ENCODE measurements around the gene FGF6.
"Not testable (repeated sequence)": the region's sequence is repeated elsewhere in the genome, so short reads cannot be mapped to it uniquely, and the experiment has no call there.

Gene FGF6

GRCh38 chr12:4417455-4417854 is 28.2 kb downstream of the FGF6 start:
- H3K4me1 ChIP-seq (ENCODE audit: control insufficient read depth, insufficient read depth, low read length) = peaks cover 5% of the 10 kb centered on the region
- H3K9me3 ChIP-seq (ENCODE audit: control insufficient read depth, insufficient read depth, low read depth, low read length) = no peaks in the 10 kb centered on the region
- H3K4me3 ChIP-seq (ENCODE audit: low read depth, low read length) = no peak overlapping the region
- H3K27ac ChIP-seq (ENCODE audit: low read depth, low read length) = no peak overlapping the region
- no peaks in the 10 kb centered on the region for H3K36me3 ChIP-seq (ENCODE audit: control insufficient read depth, insufficient read depth, low read length)
- no peak overlapping the region for H3K9ac ChIP-seq (ENCODE audit: low read length)
- 0 out of 2 replicates have a peak, but pooled peaks cover 6% of the 10 kb centered on the region for H3K27me3 ChIP-seq (ENCODE audit: control insufficient read depth, insufficient read depth, low read length)

- Histone ChIP-seq H3K4me3 (ENCODE audit: low read depth, low read length) (no peak overlapping the region), H3K4me1 (ENCODE audit: control insufficient read depth, insufficient read depth, low read length) (peaks cover 5% of the 10 kb centered on the region), H3K9me3 (ENCODE audit: control insufficient read depth, insufficient read depth, low read depth, low read length) (no peaks in the 10 kb centered on the region), H3K9ac (ENCODE audit: low read length) (no peak overlapping the region), H3K27me3 (ENCODE audit: control insufficient read depth, insufficient read depth, low read length) (0 out of 2 replicates have a peak, but pooled peaks cover 6% of the 10 kb centered on the region), H3K36me3 (ENCODE audit: control insufficient read depth, insufficient read depth, low read length) (no peaks in the 10 kb centered on the region), H3K27ac (ENCODE audit: low read depth, low read length) (no peak overlapping the region)
Observed at GRCh38 chr12:4416276-4416675, 29.3 kb downstream of the FGF6 start.

- H3K9me3 ChIP-seq (ENCODE audit: control insufficient read depth, insufficient read depth, low read depth, low read length) = no peaks in the 10 kb centered on the region
- H3K4me1 ChIP-seq (ENCODE audit: control insufficient read depth, insufficient read depth, low read length) = peaks cover 3% of the 10 kb centered on the region
- H3K27ac ChIP-seq (ENCODE audit: low read depth, low read length) = no peak overlapping the region
- H3K36me3 ChIP-seq (ENCODE audit: control insufficient read depth, insufficient read depth, low read length) = no peaks in the 10 kb centered on the region
- no peak overlapping the region for H3K4me3 ChIP-seq (ENCODE audit: low read depth, low read length)
- 0 out of 2 replicates have a peak, but pooled peaks cover 5% of the 10 kb centered on the region for H3K27me3 ChIP-seq (ENCODE audit: control insufficient read depth, insufficient read depth, low read length)
- no peak overlapping the region for H3K9ac ChIP-seq (ENCODE audit: low read length)
Observed at GRCh38 chr12:4412465-4412864, 33.1 kb downstream of the FGF6 start.

GRCh38 chr12:4412056-4412455 is 33.6 kb downstream of the FGF6 start:
- Histone ChIP-seq H3K4me3 (ENCODE audit: low read depth, low read length) (no peak overlapping the region), H3K27me3 (ENCODE audit: control insufficient read depth, insufficient read depth, low read length) (0 out of 2 replicates have a peak, but pooled peaks cover 1% of the 10 kb centered on the region), H3K36me3 (ENCODE audit: control insufficient read depth, insufficient read depth, low read length) (no peaks in the 10 kb centered on the region), H3K27ac (ENCODE audit: low read depth, low read length) (no peak overlapping the region), H3K9me3 (ENCODE audit: control insufficient read depth, insufficient read depth, low read depth, low read length) (no peaks in the 10 kb centered on the region), H3K9ac (ENCODE audit: low read length) (no peak overlapping the region), H3K4me1 (ENCODE audit: control insufficient read depth, insufficient read depth, low read length) (no peaks in the 10 kb centered on the region)

- H3K27ac ChIP-seq (ENCODE audit: low read depth, low read length) = no peak overlapping the region
- peaks cover 7% of the 10 kb centered on the region; the same call in 1 of the 2 replicates for H3K9me3 ChIP-seq (ENCODE audit: control insufficient read depth, insufficient read depth, low read depth, low read length)
- H3K9ac ChIP-seq (ENCODE audit: low read length) = no peak overlapping the region
- no peaks in the 10 kb centered on the region for H3K27me3 ChIP-seq (ENCODE audit: control insufficient read depth, insufficient read depth, low read length)
- H3K36me3 ChIP-seq (ENCODE audit: control insufficient read depth, insufficient read depth, low read length) = no peaks in the 10 kb centered on the region
- H3K4me1 ChIP-seq (ENCODE audit: control insufficient read depth, insufficient read depth, low read length) = no peaks in the 10 kb centered on the region
- H3K4me3 ChIP-seq (ENCODE audit: low read depth, low read length) = no peak overlapping the region
Observed at GRCh38 chr12:4407136-4407535, 38.5 kb downstream of the FGF6 start.

GRCh38 chr12:4404877-4405637 is 40.6 kb downstream of the FGF6 start:
- not testable (repeated sequence) for H3K9me3 ChIP-seq (ENCODE audit: control insufficient read depth, insufficient read depth, low read depth, low read length); H3K27me3 ChIP-seq (ENCODE audit: control insufficient read depth, insufficient read depth, low read length); H3K36me3 ChIP-seq (ENCODE audit: control insufficient read depth, insufficient read depth, low read length); H3K4me3 ChIP-seq (ENCODE audit: low read depth, low read length); H3K27ac ChIP-seq (ENCODE audit: low read depth, low read length); H3K4me1 ChIP-seq (ENCODE audit: control insufficient read depth, insufficient read depth, low read length); H3K9ac ChIP-seq (ENCODE audit: low read length)

- no peaks in the 10 kb centered on the region for H3K4me1 ChIP-seq (ENCODE audit: control insufficient read depth, insufficient read depth, low read length)
- no peak overlapping the region for H3K9ac ChIP-seq (ENCODE audit: low read length)
- H3K36me3 ChIP-seq (ENCODE audit: control insufficient read depth, insufficient read depth, low read length) = no peaks in the 10 kb centered on the region
- H3K27ac ChIP-seq (ENCODE audit: low read depth, low read length) = no peak overlapping the region
- H3K27me3 ChIP-seq (ENCODE audit: control insufficient read depth, insufficient read depth, low read length) = no peaks in the 10 kb centered on the region
- peaks cover 7% of the 10 kb centered on the region; the same call in 1 of the 2 replicates for H3K9me3 ChIP-seq (ENCODE audit: control insufficient read depth, insufficient read depth, low read depth, low read length)
- H3K4me3 ChIP-seq (ENCODE audit: low read depth, low read length) = no peak overlapping the region
Observed at GRCh38 chr12:4402996-4403395, 42.6 kb downstream of the FGF6 start.

GRCh38 chr12:4401117-4401516 is 44.5 kb downstream of the FGF6 start:
- H3K27me3 ChIP-seq (ENCODE audit: control insufficient read depth, insufficient read depth, low read length) = no peaks in the 10 kb centered on the region
- H3K9ac ChIP-seq (ENCODE audit: low read length) = no peak overlapping the region
- no peak overlapping the region for H3K27ac ChIP-seq (ENCODE audit: low read depth, low read length)
- no peak overlapping the region for H3K4me3 ChIP-seq (ENCODE audit: low read depth, low read length)
- no peaks in the 10 kb centered on the region for H3K4me1 ChIP-seq (ENCODE audit: control insufficient read depth, insufficient read depth, low read length)
- H3K9me3 ChIP-seq (ENCODE audit: control insufficient read depth, insufficient read depth, low read depth, low read length) = peaks cover 7% of the 10 kb centered on the region; the same call in 1 of the 2 replicates
- H3K36me3 ChIP-seq (ENCODE audit: control insufficient read depth, insufficient read depth, low read length) = no peaks in the 10 kb centered on the region

GRCh38 chr12:4395818-4396217 is 49.8 kb downstream of the FGF6 start:
- Histone ChIP-seq H3K4me3 (ENCODE audit: low read depth, low read length) (no peak overlapping the region), H3K27ac (ENCODE audit: low read depth, low read length) (no peak overlapping the region), H3K9ac (ENCODE audit: low read length) (no peak overlapping the region), H3K36me3 (ENCODE audit: control insufficient read depth, insufficient read depth, low read length) (no peaks in the 10 kb centered on the region), H3K9me3 (ENCODE audit: control insufficient read depth, insufficient read depth, low read depth, low read length) (no peaks in the 10 kb centered on the region), H3K4me1 (ENCODE audit: control insufficient read depth, insufficient read depth, low read length) (no peaks in the 10 kb centered on the region), H3K27me3 (ENCODE audit: control insufficient read depth, insufficient read depth, low read length) (no peaks in the 10 kb centered on the region)

GRCh38 chr12:4393211-4393610 is 52.4 kb downstream of the FGF6 start:
- Histone ChIP-seq H3K4me1 (ENCODE audit: control insufficient read depth, insufficient read depth, low read length) (no peaks in the 10 kb centered on the region), H3K27ac (ENCODE audit: low read depth, low read length) (no peak overlapping the region), H3K36me3 (ENCODE audit: control insufficient read depth, insufficient read depth, low read length) (no peaks in the 10 kb centered on the region), H3K4me3 (ENCODE audit: low read depth, low read length) (no peak overlapping the region), H3K9me3 (ENCODE audit: control insufficient read depth, insufficient read depth, low read depth, low read length) (no peaks in the 10 kb centered on the region), H3K27me3 (ENCODE audit: control insufficient read depth, insufficient read depth, low read length) (0 out of 2 replicates have a peak, but pooled peaks cover 4% of the 10 kb centered on the region), H3K9ac (ENCODE audit: low read length) (no peak overlapping the region)

GRCh38 chr12:4392223-4392742 is 53.3 kb downstream of the FGF6 start:
- Histone ChIP-seq H3K27me3 (ENCODE audit: control insufficient read depth, insufficient read depth, low read length) (0 out of 2 replicates have a peak, but pooled peaks cover 4% of the 10 kb centered on the region), H3K9me3 (ENCODE audit: control insufficient read depth, insufficient read depth, low read depth, low read length) (no peaks in the 10 kb centered on the region), H3K36me3 (ENCODE audit: control insufficient read depth, insufficient read depth, low read length) (no peaks in the 10 kb centered on the region), H3K27ac (ENCODE audit: low read depth, low read length) (no peak overlapping the region), H3K4me1 (ENCODE audit: control insufficient read depth, insufficient read depth, low read length) (no peaks in the 10 kb centered on the region), H3K9ac (ENCODE audit: low read length) (no peak overlapping the region), H3K4me3 (ENCODE audit: low read depth, low read length) (no peak overlapping the region)

Data from HUES6 (cell line).